NCI-H1436 treated with DMSO at 0.1 percent for 48 hours (cell line): ENCODE results near the gene PCDH9.

Source experiments
- DNase-seq: peaks from one replicate; lab custom pipeline; 2025; lab: John Stamatoyannopoulos, UW

The PCDH9 gene

DNA sequence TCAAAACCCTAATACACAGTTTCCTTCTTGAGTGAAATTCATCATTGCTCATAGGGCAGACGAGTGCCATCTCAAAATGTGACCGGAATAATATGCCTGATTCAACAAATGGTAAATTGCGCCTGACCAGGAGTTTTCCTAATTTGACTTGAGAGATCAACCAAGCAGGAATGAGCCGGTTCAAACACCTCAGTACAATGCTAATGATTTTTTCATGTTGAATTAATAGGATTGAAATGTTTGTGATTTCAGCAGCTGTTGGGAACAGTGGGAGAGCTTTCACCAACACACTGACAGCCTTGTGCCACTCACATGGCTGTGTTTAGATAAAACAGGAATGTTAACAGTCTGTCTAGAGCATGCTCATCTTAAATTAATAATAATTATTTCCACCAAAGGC lies 484.8 kb downstream of the PCDH9 start:
- no peak for DNase-seq

DNA sequence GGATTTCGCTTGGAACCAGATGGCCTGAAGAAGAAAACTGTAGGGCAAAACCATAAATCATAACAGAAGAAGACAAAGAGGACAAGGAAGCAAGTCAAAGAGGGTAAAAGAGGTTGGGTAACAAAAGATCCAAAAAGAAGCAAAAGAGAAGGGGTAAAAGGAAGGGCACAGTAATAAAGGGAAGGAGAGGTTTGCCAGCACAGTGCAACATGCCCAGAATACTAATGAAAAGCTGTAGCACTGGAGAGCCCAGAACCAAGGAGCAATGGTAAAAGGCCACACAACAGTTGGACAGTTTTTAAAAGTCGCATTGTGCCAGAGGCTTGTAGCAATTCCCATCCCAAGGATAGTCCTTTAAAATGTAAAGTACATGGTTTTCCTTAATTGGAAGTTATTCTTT lies 506.6 kb downstream of the PCDH9 start:
- no peak for DNase-seq

DNA sequence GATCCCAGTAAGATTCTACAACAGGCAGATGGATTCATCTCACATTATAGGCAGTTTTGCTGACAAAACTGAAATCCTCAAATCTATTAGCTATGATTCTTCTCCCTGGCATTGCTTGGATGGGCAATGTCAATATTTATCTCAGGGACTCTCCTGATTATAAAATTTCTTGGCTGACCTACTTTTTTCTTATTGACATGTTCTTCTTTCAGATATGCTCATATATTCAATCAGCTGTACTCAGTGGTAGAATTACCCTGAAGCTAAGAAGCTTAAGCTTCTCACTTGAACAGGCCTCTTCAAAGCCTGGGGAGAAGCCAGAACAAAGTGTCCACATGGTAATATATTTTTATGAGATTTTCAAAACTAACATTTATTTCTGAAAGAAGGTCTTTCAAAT lies 513.6 kb downstream of the PCDH9 start:
- DNase-seq, result no peak

- DNase-seq, result no peak
Observed at GRCh38 chr13:66714795-66715194, 515.3 kb downstream of the PCDH9 start.

- DNase-seq, result no peak
Observed at GRCh38 chr13:66704110-66704509, 526.0 kb downstream of the PCDH9 start.

DNA sequence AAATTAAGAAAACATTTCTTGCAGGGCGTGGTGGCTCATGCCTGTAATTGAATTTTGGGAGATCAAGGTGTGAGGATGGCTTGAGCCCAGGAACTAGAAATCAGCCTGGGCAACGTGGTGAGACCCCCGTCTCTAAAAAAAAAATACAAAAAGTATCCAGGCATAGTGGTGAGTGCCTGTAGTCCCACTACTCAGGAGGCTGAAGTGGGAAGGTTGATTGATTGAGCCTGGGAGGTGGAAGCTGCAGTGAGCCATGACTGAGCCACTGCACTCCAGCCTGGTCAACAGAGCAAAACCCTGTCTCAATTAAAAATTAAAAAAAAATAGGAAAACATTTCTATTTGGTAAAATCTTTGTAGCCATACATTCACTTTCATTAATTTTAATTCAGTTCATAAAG lies 526.5 kb downstream of the PCDH9 start:
- no peak for DNase-seq

DNA sequence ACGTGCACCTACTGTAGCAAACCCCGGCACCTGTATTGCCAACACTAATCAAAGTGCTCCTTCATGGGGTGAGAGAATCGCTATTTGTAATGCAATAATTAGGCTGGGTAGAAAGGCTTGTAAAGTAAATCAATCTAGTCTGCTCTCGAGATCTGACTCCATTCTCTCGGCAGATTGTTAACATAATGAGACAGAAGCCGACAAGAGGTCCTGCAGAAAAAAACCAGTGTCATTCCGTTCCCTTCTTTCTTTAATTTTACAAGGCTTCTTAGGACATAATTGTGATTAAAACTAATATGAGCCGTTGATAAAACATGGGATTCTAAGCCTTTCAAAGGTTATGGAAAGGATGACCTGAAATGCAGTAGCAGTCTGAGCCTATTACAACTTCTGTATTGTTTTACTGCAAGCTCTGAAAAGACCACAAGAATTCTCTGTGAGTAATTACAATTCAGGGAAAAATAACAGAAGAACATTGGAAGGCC lies 530.0 kb downstream of the PCDH9 start:
- DNase-seq, result no peak

DNA sequence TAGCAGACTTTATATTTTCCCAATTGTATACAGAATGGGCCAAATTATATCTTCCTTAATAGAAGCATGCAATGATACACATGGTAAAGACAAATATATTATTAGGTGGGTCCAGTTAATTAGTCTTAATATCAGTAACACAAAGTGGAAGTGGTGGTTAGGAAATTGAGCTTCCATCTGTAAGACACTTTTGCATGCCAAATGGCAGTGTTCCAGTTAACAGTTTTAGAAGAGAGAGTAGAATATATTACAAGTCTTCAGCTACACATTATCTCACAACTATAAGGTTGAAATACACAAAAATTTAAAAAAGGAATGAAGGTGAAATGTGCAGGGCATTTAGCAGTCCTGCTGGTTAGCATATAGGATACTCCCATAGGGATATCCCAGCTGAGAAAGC lies 536.5 kb downstream of the PCDH9 start:
- DNase-seq, result no peak

- no peak for DNase-seq
Observed at GRCh38 chr13:66691149-66691548, 539.0 kb downstream of the PCDH9 start.

GRCh38 chr13:66689628-66690027 lies 540.5 kb downstream of the PCDH9 start:
- DNase-seq, result no peak

DNA sequence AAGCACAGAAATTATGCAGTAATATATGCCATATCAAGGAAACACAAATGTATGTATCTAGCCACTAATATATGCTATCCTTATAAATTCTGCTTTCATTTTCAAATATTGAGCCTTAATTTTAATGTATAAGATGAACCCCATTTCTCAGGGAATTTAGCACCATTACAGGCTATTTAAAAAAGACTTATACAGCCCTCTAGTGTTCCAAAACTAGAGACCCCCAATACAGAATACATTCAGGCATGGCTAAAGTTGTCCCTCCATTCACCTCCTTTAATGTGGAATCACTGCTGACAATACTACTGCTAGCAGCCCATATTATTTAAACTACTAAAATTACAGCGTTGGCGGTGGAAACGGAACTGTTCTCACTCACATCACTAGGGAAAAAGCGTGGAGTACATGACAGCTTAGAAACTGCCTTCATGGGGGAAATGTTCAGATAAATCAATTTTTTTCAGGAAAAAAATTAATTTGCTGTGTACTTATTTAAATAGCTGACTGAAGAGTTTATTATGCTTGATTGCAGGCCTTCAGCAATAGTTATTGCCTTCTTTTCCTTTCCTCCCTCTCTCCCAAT lies 541.0 kb downstream of the PCDH9 start:
- DNase-seq, result no peak

GRCh38 chr13:66681403-66681802 lies 548.7 kb downstream of the PCDH9 start:
- no peak for DNase-seq

DNA sequence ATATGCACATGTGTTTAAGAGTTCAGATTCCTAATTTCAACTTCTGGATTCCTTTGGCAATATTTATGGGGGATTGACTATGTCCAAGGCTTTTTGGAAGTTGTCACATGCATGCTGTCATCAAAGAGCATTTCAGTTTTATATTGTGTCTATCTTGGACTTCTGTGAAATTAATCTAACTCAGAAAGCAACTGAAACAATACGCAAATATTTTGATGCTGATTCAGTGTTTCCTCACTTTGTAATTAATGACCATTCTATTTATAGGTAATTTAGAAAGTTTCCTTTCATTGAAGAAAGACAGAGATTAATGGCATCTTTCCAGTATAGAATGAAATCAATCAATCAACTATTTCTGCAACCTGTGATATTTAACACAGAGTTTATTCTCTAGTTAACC lies 550.1 kb downstream of the PCDH9 start:
- no peak for DNase-seq

DNA sequence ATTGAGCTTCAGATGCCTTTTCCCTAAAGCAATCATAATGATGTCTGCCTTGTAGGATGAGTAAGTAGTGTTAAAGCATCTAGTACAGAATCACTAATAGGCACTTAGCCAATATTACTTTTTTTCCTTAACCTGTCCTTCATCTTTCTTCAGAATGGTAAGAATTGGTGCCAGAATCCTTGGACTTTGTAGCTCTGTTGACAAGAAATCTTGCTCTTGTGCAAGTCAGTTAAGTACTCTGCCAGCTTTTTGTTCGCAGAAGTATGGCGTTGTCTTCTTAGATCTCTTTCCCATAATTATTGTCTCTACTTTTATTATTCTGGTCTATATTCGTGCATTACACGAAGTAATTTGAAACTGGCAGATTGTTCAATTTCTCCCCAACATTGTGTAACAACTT lies 554.5 kb downstream of the PCDH9 start:
- no peak for DNase-seq

GRCh38 chr13:66673401-66673800 lies 556.7 kb downstream of the PCDH9 start:
- DNase-seq, result no peak

- DNase-seq, result no peak
Observed at GRCh38 chr13:66665991-66666390, 564.1 kb downstream of the PCDH9 start.

GRCh38 chr13:66663711-66664110 lies 566.4 kb downstream of the PCDH9 start:
- DNase-seq, result no peak

GRCh38 chr13:66663206-66663605 lies 566.9 kb downstream of the PCDH9 start:
- no peak for DNase-seq

GRCh38 chr13:66661336-66661735 lies 568.8 kb downstream of the PCDH9 start:
- DNase-seq, result no peak

- no peak for DNase-seq
Observed at GRCh38 chr13:66660468-66660813, 569.7 kb downstream of the PCDH9 start.

DNA sequence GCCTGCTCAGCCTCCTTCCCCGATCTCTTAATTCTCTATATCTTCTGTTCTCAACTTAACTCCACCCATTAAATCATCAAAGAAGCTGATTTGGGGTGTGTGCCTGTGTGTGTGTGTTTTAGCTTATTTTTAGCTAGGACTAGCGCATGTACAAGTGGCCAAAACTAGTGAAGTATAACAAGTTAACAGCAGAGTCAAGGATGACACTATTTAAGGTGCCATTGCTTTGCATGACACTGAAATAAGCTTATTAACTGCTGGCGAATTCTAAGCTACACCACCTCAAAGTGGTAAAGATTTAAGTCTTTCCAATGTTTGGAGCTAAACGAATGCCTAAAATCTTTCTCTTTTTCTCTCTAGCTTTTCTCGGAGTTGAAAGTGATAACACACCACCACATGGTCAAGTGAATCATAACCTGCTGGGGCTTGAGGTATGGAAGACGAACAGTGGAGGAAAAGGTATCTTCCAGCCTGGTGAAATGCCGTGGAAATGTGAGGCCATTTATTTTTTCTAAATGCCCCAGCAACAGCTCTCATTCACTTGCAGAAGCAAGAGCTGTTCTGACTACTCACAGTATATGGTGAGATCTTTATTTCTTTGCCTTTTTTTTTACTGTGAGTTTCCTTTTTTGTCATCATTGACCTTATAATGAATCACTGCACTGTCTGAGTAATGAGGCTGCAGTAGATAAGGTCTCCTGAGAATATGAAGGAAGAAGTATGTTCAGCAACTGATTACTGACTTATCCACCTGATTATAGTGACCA lies 570.3 kb downstream of the PCDH9 start:
- no peak for DNase-seq

- DNase-seq, result no peak
Observed at GRCh38 chr13:66659286-66659685, 570.9 kb downstream of the PCDH9 start.

- no peak for DNase-seq
Observed at GRCh38 chr13:66657165-66657881, 572.8 kb downstream of the PCDH9 start.
